AG04449 (cell line): Measurements from ENCODE around the gene MAP7D3.

ENCODE experiments used
- CTCF ChIA-PET: fragments of 350-600 bp; formaldehyde crosslinking; extraction: SDS; loops from one replicate; lab custom pipeline; 2021; ENCODE audit warnings: antibody characterized with exemption; lab: Yijun Ruan, JAX
- POLR2A ChIA-PET: fragments of 400-600, 350-600 bp; formaldehyde crosslinking; extraction: SDS; loops from one replicate; lab custom pipeline; 2020; ENCODE audit warnings: antibody characterized with exemption, inconsistent platforms; lab: Yijun Ruan, JAX
- DNase-seq: peaks from one replicate; pipeline ENCODE4 v3.0.0-alpha.2; 2010; ENCODE audit warnings: low read depth, low spot score
- H3K4me3 ChIP-seq: 2 replicates; pipeline ENCODE4 v1.5.1; 2011; ENCODE audit warnings: low read depth, mild to moderate bottlenecking, control low read depth, low read length
- TF ChIP-seq, protein P1 (sequence below): IDR thresholded peaks from one replicate; pipeline ENCODE4 v1.5.1; 2011; ENCODE audit warnings: mild to moderate bottlenecking, moderate library complexity, low read length, control low read depth, inconsistent platforms; ENCODE audit not compliant: insufficient read depth; ENCODE audit errors: missing control alignments

Gene MAP7D3

DNA sequence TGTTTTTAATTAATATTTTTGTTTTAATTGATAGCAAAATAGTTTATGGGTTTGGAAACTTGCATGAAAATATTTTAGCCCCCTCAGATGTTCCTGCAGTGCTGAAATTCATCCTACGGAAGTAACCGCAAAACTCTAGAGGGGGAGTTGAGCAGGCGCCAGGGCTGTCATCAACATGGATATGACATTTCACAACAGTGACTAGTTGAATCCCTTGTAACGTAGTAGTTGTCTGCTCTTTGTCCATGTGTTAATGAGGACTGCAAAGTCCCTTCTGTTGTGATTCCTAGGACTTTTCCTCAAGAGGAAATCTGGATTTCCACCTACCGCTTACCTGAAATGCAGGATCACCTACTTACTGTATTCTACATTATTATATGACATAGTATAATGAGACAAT is 40.4 kb downstream of the MAP7D3 start:
- H3K4me3 ChIP-seq: no peak overlapping the region
- TF ChIP-seq, protein P1, sequence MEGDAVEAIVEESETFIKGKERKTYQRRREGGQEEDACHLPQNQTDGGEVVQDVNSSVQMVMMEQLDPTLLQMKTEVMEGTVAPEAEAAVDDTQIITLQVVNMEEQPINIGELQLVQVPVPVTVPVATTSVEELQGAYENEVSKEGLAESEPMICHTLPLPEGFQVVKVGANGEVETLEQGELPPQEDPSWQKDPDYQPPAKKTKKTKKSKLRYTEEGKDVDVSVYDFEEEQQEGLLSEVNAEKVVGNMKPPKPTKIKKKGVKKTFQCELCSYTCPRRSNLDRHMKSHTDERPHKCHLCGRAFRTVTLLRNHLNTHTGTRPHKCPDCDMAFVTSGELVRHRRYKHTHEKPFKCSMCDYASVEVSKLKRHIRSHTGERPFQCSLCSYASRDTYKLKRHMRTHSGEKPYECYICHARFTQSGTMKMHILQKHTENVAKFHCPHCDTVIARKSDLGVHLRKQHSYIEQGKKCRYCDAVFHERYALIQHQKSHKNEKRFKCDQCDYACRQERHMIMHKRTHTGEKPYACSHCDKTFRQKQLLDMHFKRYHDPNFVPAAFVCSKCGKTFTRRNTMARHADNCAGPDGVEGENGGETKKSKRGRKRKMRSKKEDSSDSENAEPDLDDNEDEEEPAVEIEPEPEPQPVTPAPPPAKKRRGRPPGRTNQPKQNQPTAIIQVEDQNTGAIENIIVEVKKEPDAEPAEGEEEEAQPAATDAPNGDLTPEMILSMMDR: no peak
- no peak for DNase-seq
- ChIA-PET POLR2A (no interaction called here), CTCF (interaction anchor here (0.9 to 9.3 kb wide), 7 partner anchors 11 to 182 kb away, joined by 3 to 94 read pairs (median 19); no protein-coding TSS in a partner anchor)

DNA sequence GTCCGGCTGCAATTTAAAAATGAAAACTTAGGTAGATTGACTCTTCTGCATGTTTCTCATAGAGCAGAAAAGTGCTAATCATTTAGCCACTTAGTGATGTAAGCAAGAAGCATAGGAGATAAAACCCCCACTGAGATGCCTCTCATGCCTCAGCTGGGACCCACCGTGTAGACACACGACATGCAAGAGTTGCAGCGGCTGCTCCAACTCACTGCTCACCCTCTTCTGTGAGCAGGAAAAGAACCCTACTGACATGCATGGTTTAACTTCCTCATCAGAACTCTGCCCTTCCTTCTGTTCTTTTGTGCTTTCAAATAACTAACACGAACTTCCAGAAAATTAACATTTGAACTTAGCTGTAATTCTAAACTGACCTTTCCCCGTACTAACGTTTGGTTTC is 41.0 kb downstream of the MAP7D3 start:
- CTCF ChIA-PET: interaction anchor here (0.9 to 9.3 kb wide), 9 partner anchors 10 to 182 kb away, joined by 3 to 94 read pairs (median 9); no protein-coding TSS in a partner anchor
- no peak overlapping the region for H3K4me3 ChIP-seq

DNA sequence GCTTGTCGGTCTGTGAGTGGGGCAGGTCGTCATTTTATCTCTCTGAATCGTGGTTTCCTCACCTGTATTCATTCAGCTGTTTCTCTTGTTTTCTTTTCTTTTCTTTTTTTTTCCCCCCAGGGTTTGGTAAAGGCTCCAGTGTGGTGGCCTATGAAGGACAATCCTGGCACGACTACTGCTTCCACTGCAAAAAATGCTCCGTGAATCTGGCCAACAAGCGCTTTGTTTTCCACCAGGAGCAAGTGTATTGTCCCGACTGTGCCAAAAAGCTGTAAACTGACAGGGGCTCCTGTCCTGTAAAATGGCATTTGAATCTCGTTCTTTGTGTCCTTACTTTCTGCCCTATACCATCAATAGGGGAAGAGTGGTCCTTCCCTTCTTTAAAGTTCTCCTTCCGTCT is 41.4 kb downstream of the MAP7D3 start:
- ChIA-PET POLR2A (no interaction called here), CTCF (interaction anchor here (1.0 to 9.3 kb wide), 12 partner anchors 10 to 194 kb away, joined by 3 to 94 read pairs (median 6); no protein-coding TSS in a partner anchor)
- no peak for DNase-seq
- H3K4me3 ChIP-seq: no peak overlapping the region
- TF ChIP-seq, protein P1: no peak

More for the DNA sequence above, 41.0 kb downstream of the MAP7D3 start:
- POLR2A ChIA-PET: no interaction called here
- DNase-seq: no peak
- TF ChIP-seq, protein P1: no peak

DNA sequence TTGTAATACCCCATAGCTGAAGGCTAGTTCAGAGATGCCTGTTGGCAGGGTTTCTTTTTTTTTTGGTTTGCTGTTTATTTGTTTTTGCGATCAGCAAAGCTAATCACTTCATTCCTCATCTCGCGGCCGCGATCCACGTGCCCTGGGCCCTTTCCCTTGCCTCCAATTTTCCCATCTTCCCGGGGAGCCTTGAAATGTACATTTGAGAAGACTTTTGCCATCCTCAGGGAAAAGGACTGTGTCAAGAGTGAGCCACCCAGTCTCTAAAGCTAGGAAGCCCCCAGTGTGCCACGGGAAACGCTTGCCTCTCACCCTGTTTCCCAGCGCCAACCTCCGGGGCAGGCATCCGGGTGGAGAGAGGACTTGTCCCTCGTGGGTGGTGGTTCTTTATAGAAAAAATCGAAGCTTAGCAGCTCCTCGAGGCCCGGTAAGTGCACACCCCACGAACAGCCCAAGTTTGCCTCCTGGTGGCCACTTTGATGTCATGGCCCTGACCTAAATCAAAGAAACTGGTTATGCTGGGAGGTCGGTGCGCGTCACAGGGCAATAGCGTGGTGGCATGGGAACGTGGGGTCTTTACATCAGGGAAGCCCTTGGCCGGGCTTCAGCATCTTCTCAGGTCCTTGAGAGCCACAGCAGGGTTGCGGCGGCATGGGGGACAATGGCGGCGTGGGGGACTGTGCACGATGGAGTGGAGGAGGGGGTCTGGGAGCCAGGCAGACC is 42.0 kb downstream of the MAP7D3 start:
- DNase-seq: no peak
- TF ChIP-seq, protein P1: peak; percentile 57
- POLR2A ChIA-PET: no interaction called here
- CTCF ChIA-PET: interaction anchor here (0.5 to 9.3 kb wide), 15 partner anchors 10 to 193 kb away, joined by 3 to 94 read pairs (median 6); no protein-coding TSS in a partner anchor
- H3K4me3 ChIP-seq: no peak overlapping the region

DNA sequence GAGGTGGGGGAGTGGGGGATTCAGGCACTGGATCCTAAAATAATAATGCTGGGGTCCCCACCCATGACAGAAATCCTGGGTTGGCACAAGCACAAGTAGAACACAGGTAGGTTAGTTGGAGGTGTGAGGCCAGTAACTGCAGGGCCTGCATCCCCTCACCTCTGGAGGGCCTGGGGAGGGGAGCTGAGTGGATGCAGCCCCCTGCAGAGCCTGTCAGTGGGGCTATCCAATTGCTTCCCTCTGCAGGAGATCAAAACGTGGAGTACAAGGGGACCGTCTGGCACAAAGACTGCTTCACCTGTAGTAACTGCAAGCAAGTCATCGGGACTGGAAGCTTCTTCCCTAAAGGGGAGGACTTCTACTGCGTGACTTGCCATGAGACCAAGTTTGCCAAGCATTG is 43.7 kb downstream of the MAP7D3 start:
- TF ChIP-seq, protein P1: no peak
- DNase-seq: no peak
- H3K4me3 ChIP-seq: no peak overlapping the region
- POLR2A ChIA-PET: no interaction called here
- CTCF ChIA-PET: interaction anchor here (9.3 kb wide), 1 partner anchor 179 kb away, joined by 94 read pairs; no protein-coding TSS in a partner anchor

DNA sequence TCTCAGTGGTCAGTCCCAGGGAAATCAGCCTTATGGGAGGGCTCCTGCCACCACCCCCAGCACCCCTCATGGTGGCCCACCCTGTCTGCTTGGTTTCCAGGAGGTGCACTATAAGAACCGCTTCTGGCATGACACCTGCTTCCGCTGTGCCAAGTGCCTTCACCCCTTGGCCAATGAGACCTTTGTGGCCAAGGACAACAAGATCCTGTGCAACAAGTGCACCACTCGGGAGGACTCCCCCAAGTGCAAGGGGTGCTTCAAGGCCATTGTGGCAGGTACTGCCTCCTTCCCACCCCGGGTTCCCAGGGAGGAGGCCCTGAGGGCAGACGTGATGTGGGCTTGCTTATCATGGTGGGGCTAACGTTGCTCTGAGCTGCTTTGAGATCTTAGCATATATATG is 44.3 kb downstream of the MAP7D3 start:
- DNase-seq: no peak
- POLR2A ChIA-PET: no interaction called here
- CTCF ChIA-PET: interaction anchor here (1.3 to 9.3 kb wide), 2 partner anchors 36 to 178 kb away, joined by 3 to 94 read pairs; no protein-coding TSS in a partner anchor
- H3K4me3 ChIP-seq: no peak overlapping the region
- TF ChIP-seq, protein P1: no peak
